Measurements from ENCODE around the gene PODN. TPM values are rescaled to one million over a fixed set of nuclear protein-coding genes. Genes with fewer than 3 reads are reported as not detected.

The PODN gene
- total RNA-seq, 1 donor: 9.1 TPM

DNA sequence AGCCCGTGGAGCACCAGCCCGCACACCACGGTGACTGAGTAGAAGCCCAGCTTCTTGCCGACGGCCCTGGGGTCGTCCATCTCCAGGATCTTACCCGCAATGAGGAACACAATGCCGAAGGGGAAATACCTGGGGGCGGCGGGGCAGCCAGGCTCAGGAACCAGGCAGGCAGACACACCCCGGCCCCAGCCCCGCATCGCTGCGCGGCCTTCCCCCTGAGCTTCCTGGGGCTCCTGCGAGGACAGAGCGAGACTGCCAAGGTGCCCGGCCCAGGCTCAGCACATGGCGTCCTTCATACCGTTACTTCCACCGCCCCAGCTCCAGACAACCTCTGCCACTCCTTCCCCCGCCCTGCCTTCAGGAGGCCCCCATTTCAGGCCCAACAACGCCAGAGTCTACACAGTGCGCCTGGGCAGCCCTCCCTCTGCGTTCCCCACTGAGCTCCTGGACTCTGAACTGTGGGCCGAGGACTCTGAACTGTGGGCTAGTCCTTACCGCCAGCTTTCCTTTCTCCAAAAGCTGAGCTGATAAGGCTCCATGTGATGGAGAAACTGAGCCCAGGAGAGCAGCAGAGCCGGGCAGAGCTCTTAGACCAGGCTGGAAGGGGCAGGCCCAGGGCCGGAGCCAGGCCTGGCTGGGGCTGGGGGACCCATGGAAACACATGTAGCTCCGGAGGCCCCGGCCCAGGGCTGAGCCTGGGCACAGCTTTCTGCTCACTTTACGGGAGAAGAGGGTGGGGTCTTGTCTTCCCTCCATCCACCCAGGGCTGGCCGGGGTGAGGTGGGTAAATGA lies 30.8 kb downstream of the PODN start:
- TF ChIP-seq, protein P1, sequence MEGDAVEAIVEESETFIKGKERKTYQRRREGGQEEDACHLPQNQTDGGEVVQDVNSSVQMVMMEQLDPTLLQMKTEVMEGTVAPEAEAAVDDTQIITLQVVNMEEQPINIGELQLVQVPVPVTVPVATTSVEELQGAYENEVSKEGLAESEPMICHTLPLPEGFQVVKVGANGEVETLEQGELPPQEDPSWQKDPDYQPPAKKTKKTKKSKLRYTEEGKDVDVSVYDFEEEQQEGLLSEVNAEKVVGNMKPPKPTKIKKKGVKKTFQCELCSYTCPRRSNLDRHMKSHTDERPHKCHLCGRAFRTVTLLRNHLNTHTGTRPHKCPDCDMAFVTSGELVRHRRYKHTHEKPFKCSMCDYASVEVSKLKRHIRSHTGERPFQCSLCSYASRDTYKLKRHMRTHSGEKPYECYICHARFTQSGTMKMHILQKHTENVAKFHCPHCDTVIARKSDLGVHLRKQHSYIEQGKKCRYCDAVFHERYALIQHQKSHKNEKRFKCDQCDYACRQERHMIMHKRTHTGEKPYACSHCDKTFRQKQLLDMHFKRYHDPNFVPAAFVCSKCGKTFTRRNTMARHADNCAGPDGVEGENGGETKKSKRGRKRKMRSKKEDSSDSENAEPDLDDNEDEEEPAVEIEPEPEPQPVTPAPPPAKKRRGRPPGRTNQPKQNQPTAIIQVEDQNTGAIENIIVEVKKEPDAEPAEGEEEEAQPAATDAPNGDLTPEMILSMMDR (IDR thresholded peaks at IDR 0.05; ENCODE audit: insufficient read depth, low read depth, low read length): no peak
- H3K4me3 ChIP-seq (ENCODE audit: low read depth, low read length): no peak overlapping the region
- no peak for DNase-seq (ENCODE audit: low read depth)

DNA sequence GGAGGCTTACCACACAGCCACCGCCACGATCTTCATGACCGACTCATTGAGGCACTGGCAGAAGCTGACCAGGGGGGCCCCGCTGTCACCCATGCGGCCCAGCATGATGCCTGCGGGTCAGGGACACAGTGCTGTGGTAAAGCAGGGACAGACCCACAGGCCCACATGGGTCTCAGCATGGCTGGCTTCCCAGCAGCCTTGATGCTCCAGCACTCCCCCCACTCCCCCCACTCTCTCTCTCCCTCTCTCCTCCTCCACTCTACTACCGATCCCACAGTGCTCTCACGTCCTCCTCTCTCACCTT lies 31.4 kb downstream of the PODN start:
- H3K4me3 ChIP-seq (ENCODE audit: low read depth, low read length): no peak overlapping the region
- TF ChIP-seq, protein P1 (IDR thresholded peaks at IDR 0.05; ENCODE audit: insufficient read depth, low read depth, low read length): no peak
- DNase-seq (ENCODE audit: low read depth): no peak

DNA sequence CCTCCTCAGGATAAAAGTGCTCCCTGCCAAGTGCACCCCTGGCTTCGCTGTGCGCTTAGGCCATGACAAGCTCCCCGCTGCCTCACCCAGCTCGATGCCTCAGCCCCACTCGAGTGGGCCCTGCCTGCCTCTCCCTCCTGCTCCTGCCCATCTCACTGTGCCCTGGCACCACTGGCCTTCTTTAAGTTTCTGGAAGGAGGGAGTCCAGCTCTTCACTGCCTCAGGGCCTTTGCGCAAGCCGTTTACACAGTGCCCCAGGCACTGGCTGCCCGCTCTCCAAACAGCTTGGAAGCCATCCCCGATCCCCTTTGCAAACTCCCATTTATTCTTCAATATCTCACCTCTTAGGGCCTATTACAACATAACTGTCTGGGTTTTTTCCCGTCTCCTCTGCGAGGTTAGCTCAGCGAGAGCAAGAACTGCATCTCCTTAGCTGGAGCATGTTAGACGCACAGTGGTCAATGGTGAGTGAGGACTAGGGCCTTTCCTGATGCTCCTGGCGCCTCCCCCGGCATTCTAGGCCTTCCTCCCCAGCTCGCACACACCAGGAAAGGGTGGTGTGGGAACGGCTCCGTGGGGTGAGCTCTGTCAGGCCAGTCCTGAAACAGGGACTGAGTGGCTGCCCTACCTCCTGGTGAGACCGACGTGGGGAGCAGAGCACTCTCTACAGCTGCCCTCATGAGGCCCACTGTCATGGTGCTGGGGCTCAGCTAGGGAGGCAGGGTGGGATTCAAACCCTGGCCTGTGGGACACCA lies 31.9 kb downstream of the PODN start:
- DNase-seq (ENCODE audit: low read depth): no peak
- no peak overlapping the region for H3K4me3 ChIP-seq (ENCODE audit: low read depth, low read length)

DNA sequence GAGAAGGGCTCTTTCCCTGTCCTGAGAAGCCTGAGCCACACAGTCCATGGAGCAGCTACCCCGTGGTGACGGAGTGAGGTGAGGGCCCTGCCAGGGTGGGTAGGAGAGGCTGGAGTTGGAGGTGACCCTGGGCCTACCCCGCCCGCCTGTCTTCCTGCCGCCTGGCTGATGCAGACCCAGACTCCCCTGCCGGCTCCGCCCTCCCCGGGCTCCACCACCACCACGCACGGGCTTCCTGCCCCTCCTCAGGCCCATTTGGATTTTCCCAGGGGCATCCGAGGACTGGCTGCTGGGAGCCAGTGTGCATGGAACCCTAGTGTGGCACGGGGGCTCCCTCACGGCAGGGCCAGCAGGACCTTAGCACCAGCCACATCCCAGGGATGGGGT lies 32.5 kb downstream of the PODN start:
- TF ChIP-seq, protein P1 (IDR thresholded peaks at IDR 0.05; ENCODE audit: insufficient read depth, low read depth, low read length): no peak
- no peak for DNase-seq (ENCODE audit: low read depth)
- no peak overlapping the region for H3K4me3 ChIP-seq (ENCODE audit: low read depth, low read length)

More for the DNA sequence above, 31.9 kb downstream of the PODN start:
- TF ChIP-seq, protein P1 (IDR thresholded peaks at IDR 0.05; ENCODE audit: insufficient read depth, low read depth, low read length): no peak

DNA sequence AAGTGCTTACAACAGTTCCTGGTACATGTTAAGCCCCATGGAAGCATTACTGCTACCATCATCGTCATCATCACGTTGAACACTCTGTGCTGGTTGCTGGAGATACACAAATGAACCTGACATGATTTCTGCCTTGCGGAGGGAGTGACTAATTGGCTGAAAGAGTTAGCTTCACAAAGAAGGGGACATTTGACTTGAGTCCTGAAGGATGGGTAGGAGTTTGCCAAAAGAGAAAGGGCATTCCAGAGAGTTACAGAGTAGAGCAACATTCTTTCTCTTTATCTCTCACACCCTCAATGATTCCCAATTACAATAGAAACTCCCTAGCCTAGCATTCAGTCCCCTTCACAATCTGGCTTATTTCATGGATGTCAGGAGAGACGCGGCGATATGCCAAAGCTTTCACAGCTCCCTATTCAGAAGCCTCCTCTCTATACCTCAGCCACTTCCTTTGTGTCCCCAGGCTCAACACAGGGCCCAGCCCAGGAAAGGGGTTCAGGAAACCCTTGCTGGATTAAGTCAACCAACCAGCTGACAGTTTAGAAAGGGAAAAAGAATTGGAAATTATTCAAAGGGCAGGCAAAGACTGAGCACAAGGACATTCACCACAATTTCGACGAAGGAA lies 42.4 kb downstream of the PODN start:
- no peak overlapping the region for H3K4me3 ChIP-seq (ENCODE audit: low read depth, low read length)
- TF ChIP-seq, protein P1 (IDR thresholded peaks at IDR 0.05; ENCODE audit: insufficient read depth, low read depth, low read length): no peak
- DNase-seq (ENCODE audit: low read depth): no peak

DNA sequence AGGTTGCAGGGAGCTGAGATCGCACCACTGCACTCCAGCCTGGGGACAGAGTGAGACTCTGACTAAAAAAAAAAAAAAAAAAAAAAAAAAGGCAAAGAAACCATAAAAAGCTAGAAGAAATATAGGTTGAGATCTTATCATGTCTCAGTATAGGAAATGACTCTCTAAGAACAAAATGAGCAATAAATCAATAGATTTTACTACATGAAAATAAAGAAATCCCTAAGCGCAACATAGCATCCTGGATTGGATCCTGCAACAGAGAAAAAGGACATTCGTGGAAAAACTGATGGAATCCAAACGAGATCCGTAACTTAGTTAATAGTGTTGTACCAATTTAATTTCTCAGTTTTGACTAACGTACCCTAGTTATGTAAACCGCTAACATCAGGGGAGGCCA lies 45.1 kb downstream of the PODN start:
- no peak overlapping the region for H3K4me3 ChIP-seq (ENCODE audit: low read depth, low read length)
- TF ChIP-seq, protein P1 (IDR thresholded peaks at IDR 0.05; ENCODE audit: insufficient read depth, low read depth, low read length): no peak
- no peak for DNase-seq (ENCODE audit: low read depth)

Data from fibroblast of villous mesenchyme (primary cell).